ENCODE results near the gene TEX51.

The TEX51 gene

DNA sequence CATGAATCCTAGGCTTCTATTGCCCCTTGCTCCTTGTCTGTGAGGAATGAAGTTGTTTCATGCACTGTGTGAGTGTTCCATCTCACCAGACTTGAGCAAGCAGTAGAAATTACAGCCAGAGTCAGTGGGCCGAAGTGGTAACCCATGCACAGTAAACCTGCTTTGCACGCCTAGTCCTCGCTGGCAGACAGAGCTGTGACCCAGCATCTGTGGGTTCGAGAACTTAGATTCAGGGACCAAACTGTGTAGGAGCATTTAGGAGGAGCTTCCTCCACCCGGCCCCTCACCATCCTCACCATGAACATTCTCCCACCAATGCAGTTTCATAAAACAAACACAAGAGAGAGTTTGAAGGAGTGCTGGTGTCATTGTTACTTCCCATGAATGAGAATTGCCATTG is 21.6 kb upstream of the TEX51 start:
- Histone ChIP-seq H3K9ac (ENCODE audit: low read length) (no peak overlapping the region), H3K4me3 (ENCODE audit: low read length) (no peak overlapping the region), H3K27ac (ENCODE audit: low read length) (no peak overlapping the region), H3K36me3 (replicated peaks; ENCODE audit: low read depth, low read length) (no peaks in the 10 kb centered on the region), H3K79me2 (ENCODE audit: low read length) (no peaks in the 10 kb centered on the region), H4K20me1 (ENCODE audit: insufficient read depth, low read length) (no peaks in the 10 kb centered on the region), H3K27me3 (ENCODE audit: low read depth, low read length) (no peaks in the 10 kb centered on the region), H2AFZ (ENCODE audit: low read depth, low read length) (no peak overlapping the region), H3K4me1 (ENCODE audit: low read length) (no peaks in the 10 kb centered on the region), H3K4me2 (ENCODE audit: low read length) (no peak overlapping the region), H3K9me3 (ENCODE audit: insufficient read depth, low read length) (no peaks in the 10 kb centered on the region)
- TF ChIP-seq, protein P1, sequence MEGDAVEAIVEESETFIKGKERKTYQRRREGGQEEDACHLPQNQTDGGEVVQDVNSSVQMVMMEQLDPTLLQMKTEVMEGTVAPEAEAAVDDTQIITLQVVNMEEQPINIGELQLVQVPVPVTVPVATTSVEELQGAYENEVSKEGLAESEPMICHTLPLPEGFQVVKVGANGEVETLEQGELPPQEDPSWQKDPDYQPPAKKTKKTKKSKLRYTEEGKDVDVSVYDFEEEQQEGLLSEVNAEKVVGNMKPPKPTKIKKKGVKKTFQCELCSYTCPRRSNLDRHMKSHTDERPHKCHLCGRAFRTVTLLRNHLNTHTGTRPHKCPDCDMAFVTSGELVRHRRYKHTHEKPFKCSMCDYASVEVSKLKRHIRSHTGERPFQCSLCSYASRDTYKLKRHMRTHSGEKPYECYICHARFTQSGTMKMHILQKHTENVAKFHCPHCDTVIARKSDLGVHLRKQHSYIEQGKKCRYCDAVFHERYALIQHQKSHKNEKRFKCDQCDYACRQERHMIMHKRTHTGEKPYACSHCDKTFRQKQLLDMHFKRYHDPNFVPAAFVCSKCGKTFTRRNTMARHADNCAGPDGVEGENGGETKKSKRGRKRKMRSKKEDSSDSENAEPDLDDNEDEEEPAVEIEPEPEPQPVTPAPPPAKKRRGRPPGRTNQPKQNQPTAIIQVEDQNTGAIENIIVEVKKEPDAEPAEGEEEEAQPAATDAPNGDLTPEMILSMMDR (IDR thresholded peaks at IDR 0.05; ENCODE audit: low read depth, low read length), result no peak
- no peak for TF ChIP-seq EZH2phosphoT487 (IDR thresholded peaks at IDR 0.05; ENCODE audit: low read depth)

DNA sequence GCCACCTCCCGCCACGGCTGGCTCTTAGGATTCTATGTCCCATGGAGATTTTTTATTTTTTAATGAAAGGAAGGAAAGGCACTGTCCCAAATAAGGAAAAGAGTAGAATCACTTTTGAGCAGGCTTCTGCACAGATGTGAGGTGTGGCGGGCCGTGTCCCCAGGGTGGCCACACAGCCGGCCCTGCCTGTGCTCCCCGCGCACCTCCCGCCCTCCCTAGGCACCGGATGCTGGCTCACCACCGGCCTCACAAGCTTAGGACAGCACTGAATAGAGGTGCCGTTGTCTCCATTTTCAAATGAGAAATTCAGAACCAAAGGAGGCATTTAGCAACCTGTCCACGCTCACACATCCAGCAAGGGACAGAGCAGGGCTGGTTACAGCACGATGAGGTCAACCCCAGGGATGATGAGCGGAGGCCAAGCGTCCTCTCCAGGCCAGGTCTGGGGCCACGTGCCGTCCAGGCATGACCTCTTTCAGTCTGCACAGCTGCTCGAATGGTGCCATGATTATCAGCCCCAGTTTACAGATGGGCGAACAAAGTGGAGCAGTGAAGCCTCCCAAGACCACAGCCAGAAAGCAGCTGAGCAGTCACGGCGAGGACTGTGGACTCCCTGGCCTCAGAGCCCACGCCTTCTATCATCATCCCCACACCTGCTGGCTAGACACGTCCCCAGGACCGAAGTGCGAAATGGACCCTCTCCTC is 20.7 kb upstream of the TEX51 start:
- Histone ChIP-seq H3K36me3 (replicated peaks; ENCODE audit: low read depth, low read length) (no peaks in the 10 kb centered on the region), H3K4me2 (ENCODE audit: low read length) (no peak overlapping the region), H3K79me2 (ENCODE audit: low read length) (no peaks in the 10 kb centered on the region), H3K4me3 (ENCODE audit: low read length) (no peak overlapping the region), H3K27ac (ENCODE audit: low read length) (no peak overlapping the region), H3K4me1 (ENCODE audit: low read length) (no peaks in the 10 kb centered on the region), H3K9ac (ENCODE audit: low read length) (no peak overlapping the region), H4K20me1 (ENCODE audit: insufficient read depth, low read length) (no peaks in the 10 kb centered on the region), H2AFZ (ENCODE audit: low read depth, low read length) (no peak overlapping the region), H3K9me3 (ENCODE audit: insufficient read depth, low read length) (no peaks in the 10 kb centered on the region), H3K27me3 (ENCODE audit: low read depth, low read length) (no peaks in the 10 kb centered on the region)
- TF ChIP-seq, protein P1 (IDR thresholded peaks at IDR 0.05; ENCODE audit: low read depth, low read length), result no peak
- no peak for TF ChIP-seq EZH2phosphoT487 (IDR thresholded peaks at IDR 0.05; ENCODE audit: low read depth)

DNA sequence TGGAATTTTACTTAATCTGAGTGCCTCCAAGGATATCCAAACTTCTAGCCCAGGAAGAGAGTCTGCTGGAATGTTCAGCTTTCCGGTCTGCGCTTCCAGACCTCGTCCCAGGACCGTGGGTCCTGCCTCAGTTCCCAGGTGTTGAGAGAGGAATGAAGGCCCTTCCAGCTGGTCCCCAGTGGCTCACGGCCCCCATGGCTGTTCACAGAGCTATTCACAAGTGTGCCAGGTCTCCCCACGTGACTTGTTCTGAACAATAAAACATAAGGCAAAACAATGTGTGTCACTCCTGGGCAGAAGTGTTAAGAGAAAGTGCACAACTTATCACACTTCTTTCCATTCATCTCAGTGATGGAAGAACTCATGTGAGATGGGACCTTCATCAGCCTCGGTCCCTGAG is 20.1 kb upstream of the TEX51 start:
- H3K79me2 ChIP-seq (ENCODE audit: low read length), result no peaks in the 10 kb centered on the region
- no peak for TF ChIP-seq EZH2phosphoT487 (IDR thresholded peaks at IDR 0.05; ENCODE audit: low read depth)
- TF ChIP-seq, protein P1 (IDR thresholded peaks at IDR 0.05; ENCODE audit: low read depth, low read length), result no peak
- no peak overlapping the region for H3K4me2 ChIP-seq (ENCODE audit: low read length)

DNA sequence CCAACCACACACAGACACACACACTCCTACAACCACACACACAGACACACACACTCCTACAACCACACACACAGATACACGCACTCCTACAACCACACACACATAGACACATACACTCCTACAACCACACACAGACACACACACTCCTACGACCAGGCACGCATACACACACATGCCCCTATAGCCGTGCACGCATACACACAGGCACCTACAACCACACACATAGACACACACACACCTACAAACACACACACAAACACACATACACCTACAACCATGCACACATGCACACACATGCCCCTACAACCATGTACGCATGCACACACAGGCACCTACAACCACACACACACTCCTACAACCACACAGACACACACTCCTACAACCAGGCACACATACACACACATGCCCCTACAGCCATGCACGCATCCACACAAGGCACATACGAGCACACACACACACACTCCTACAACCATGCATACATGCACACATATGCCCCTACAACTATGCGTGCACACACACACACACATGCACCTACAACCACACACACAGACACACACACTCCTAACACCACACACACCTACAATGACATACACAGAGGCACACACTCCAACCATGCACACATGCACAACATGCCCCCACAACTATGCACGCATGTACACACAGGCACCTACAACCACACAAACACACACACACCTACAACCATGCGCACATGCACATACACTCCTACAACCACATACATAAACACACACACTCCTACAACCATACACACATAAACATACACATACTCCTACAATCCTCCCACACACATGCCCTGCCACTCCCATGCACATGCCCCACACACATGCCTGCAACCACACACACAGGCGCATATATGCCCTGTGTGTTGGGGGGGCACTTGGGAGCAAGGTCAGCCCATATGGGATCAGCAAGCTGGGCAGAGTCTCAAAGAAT is 19.1 kb upstream of the TEX51 start:
- H3K4me1 ChIP-seq (ENCODE audit: low read length), result no peaks in the 10 kb centered on the region
- no peak overlapping the region for H3K4me2 ChIP-seq (ENCODE audit: low read length)
- no peaks in the 10 kb centered on the region for H4K20me1 ChIP-seq (ENCODE audit: insufficient read depth, low read length)
- no peak for TF ChIP-seq EZH2phosphoT487 (IDR thresholded peaks at IDR 0.05; ENCODE audit: low read depth)
- TF ChIP-seq, protein P1 (IDR thresholded peaks at IDR 0.05; ENCODE audit: low read depth, low read length), result no peak
- H3K9ac ChIP-seq (ENCODE audit: low read length), result no peak overlapping the region
- no peaks in the 10 kb centered on the region for H3K36me3 ChIP-seq (replicated peaks; ENCODE audit: low read depth, low read length)
- no peak overlapping the region for H3K4me3 ChIP-seq (ENCODE audit: low read length)
- H3K27ac ChIP-seq (ENCODE audit: low read length), result no peak overlapping the region
- H3K27me3 ChIP-seq (ENCODE audit: low read depth, low read length), result no peaks in the 10 kb centered on the region
- H3K9me3 ChIP-seq (ENCODE audit: insufficient read depth, low read length), result no peaks in the 10 kb centered on the region
- no peaks in the 10 kb centered on the region for H3K79me2 ChIP-seq (ENCODE audit: low read length)
- H2AFZ ChIP-seq (ENCODE audit: low read depth, low read length), result no peak overlapping the region

More for the DNA sequence above, 20.1 kb upstream of the TEX51 start:
- no peaks in the 10 kb centered on the region for H3K4me1 ChIP-seq (ENCODE audit: low read length)
- no peak overlapping the region for H3K9ac ChIP-seq (ENCODE audit: low read length)
- H3K27ac ChIP-seq (ENCODE audit: low read length), result no peak overlapping the region
- no peak overlapping the region for H2AFZ ChIP-seq (ENCODE audit: low read depth, low read length)
- no peaks in the 10 kb centered on the region for H3K27me3 ChIP-seq (ENCODE audit: low read depth, low read length)
- H3K4me3 ChIP-seq (ENCODE audit: low read length), result no peak overlapping the region
- H3K36me3 ChIP-seq (replicated peaks; ENCODE audit: low read depth, low read length), result no peaks in the 10 kb centered on the region
- no peaks in the 10 kb centered on the region for H4K20me1 ChIP-seq (ENCODE audit: insufficient read depth, low read length)
- no peaks in the 10 kb centered on the region for H3K9me3 ChIP-seq (ENCODE audit: insufficient read depth, low read length)

Measured in OCI-LY3 (cell line).